HS-5 (cell line): ENCODE measurements around the gene XKR7.

Experiments
- DNase-seq: peaks from one replicate; pipeline ENCODE4 v3.0.0-alpha.2; 2012; ENCODE audit warnings: low read depth

Gene XKR7

DNA sequence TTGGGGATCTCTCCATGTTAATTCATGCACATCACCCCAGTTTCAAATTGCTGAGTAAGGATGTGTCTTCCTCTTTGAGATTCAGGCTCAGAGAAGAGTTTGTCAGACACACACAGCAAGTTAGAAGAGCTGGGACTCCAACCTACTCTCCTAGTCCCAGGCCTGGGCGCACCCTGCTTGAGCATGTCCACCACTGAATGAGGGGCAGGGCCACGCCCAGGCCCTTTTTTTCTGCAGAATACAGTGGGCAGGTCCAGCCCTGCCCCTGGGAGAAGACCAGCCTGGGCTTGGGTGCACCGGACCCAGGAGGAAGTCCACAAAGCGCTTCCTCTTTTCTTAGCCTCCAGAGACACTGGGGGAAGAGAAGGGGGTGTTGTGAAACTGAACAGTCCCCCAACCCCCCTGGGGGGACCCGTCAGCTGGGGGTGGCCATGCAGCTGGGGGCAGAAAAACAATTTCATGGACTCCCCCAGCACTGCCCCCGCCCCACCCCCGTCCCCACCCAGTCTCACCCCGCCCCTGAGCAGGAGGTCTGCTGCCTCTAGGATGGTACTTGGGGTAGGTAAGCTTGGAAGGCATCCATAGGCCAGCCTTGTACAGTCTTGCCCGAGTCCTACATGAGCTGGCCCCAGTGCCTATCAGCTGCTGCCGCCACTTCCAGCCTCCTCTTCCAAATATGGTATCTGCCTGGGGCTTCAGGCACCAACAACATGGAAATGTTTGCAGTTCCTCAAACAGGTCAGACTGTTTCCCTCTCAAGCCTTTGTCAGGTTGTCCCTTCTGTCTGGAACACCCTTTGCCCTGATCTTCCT lies 72.4 kb downstream of the XKR7 start:
- no peak for DNase-seq

DNA sequence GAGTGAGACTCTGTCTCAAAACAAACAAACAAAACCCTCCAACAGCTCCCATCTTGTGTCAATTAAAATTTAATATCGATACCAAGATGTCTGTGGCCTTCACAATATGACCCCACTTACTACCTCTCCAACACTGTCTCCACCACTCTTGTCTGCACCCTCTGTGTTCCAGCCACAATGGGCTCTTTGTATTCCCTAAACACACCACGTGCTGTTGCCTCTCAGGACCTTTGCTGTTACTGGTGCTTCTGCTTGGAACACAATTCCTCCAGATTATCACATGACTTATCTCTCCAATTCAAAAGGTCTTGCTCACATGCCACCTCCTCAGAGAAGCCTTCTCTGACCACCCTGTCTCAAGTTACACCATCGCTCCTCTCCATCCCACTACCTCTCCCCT lies 78.0 kb downstream of the XKR7 start:
- no peak for DNase-seq

DNA sequence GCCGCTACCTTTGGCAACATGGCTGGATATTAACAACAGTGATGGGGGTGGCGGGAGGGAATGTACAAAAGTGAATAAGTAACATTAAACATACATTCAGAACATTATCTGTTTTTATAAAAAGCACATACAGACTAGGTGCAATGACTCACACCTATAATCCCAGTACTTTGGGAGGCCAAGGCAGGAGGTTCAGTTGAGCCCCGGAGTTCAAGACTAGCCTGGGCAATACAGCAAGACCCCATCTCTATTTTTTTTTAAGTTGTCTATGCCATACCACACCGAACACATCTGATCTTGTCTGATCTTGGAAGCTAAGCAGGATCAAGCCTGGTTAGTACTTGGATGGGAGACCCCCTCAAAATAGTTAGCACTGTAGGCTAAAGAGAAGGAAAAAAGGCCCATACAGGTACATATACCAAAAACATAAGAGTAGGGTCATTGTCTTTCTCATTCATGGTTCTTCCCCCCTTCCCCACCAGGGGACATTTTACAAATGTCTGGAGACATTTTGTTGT lies 82.4 kb downstream of the XKR7 start:
- DNase-seq: no peak

DNA sequence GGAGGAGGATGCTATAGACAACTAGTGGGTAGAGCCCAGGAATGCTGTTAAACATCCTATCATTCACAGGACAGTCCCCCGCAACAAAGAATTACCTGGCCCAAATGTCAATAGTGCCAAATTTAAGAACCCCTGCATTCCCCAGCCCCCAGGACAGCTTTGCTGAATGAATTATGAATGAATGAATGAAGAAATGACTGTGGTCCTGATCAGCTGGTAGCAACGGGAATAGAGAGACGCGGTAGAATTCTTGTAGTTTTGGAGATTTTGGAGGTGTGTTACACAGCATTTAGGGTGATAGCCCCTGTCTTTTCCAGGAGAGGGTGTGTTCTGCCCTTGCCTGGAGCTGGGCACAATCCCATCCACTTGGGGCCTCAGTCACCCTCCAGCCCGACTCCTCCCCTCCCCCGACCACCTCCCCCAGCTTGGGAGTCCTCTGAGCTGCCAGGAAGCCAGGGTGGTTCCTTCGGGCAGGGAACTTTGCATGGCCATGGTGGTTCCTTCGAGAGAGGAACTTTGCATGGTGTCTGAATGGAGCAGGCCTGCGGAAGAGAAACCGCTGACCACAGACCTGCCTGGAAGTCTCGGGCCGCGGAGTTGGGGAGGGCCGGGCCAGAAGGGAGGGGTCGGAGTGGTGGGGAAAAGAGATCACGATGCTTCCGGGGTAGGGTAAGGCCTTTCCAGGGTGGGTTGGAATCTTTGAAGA lies 83.1 kb downstream of the XKR7 start:
- no peak for DNase-seq

DNA sequence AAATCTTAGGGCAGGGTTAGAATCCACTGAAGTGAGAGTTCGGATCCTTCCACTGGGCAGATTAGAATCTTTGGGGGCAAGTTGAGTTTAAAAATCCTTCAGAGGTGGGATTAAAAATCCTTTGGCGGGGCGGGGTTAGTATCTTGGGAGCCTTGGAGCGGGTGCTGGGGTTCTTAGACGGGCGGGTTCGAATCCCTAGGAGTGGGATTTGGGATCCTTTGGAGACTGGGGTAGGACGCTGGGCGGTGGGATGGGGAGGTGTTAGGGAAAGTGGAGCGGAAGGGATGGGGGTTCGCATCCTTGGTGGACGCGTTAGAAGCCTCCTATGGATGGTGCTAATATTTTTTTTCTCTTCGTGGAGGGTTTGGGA lies 83.8 kb downstream of the XKR7 start:
- DNase-seq: no peak

DNA sequence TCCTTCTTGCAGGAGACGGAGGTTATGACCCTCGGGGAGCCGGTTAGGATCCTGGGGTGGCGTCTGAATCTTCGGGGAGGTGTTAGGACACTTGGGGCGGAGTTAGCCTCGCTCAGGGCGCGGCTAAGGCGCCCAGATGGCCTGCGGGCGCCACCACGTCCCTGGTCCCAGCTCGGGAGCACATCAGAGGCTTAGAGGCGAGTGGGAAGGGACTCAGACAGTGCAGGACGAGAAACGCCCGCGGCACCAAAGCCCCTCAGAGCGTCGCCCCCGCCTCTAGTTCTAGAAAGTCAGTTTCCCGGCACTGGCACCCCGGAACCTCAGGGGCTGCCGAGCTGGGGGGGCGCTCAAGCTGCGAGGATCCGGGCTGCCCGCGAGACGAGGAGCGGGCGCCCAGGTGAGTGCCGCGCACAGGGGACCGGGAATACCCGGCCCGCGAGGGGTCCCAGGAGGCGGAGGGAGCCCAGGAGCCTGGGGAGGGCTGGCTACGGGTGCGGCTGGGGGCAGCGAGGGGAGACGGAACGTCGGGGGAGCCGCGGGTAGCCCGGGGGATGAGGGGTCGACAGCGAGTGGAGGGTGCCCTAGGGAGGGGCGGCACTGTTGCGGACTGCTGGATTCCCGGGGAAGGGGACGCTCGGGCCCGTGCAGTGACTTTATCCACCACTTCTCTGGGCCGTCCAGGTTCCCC lies 84.3 kb downstream of the XKR7 start, which contains the start of gene HCK:
TSS of gene HCK (plus strand) at position 153 of the 688 bp plus-strand sequence.
- no peak for DNase-seq

DNA sequence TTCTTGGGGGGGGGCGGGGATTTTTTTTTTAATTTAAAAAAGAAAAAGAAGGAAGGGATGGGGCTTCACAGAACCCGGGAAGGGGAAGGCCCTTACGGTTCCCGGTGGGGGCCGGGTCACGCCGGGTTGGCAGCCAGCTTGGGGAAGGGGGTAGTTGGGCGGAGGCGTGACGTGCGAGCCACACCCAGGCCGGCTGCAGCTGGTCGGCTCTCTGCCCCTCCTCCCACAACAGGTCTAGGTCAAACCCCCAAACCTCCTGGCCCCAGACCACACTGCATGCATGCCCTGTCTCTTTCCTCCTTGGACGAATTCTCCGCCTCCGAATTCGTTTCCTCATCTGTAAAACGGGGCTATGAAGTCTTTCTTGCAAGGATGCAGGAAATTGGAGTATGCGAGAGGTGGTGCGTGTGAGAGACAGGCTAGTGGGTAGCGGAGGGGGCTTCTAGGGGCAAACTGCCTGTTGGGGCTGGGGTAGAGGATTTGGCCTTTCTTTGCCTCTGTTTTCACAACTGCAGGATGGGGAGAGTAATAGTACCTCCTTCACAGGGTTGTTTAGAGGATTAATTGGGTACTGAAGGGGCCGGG lies 84.9 kb downstream of the XKR7 start:
- DNase-seq: no peak
